Astrocyte (in vitro differentiated cells and primary cell): ENCODE measurements around the gene MMP14. TPM values are rescaled to one million over a fixed set of nuclear protein-coding genes. Genes with fewer than 3 reads are reported as not detected.

Experiments used
- DNase-seq: peaks from one replicate; pipeline ENCODE4 v3.0.0-alpha.2; 2010; ENCODE audit warnings: low read depth
- FAIRE-seq: peaks from 2 replicates; lab custom pipeline; 2011; peaks lifted over from hg19 to GRCh38; lab: Jason Lieb, UNC
- H2AFZ ChIP-seq: 2 replicates; pipeline ENCODE4 v1.6.0; 2012; ENCODE audit warnings: low read depth, low read length, inconsistent platforms
- H3K27ac ChIP-seq: 2 replicates; pipeline ENCODE4 v1.5.1; 2011; ENCODE audit warnings: low read depth, low read length, inconsistent platforms
- H3K27me3 ChIP-seq: 2 replicates; pipeline ENCODE4 v1.6.0; 2011; ENCODE audit warnings: low read length, inconsistent platforms; ENCODE audit not compliant: insufficient read depth
- H3K36me3 ChIP-seq: 2 replicates; pipeline ENCODE4 v1.5.1; 2011; ENCODE audit warnings: low read length, inconsistent platforms; ENCODE audit not compliant: insufficient read depth
- H3K4me1 ChIP-seq: 2 replicates; pipeline ENCODE4 v1.5.1; 2011; ENCODE audit warnings: low read length, inconsistent platforms; ENCODE audit not compliant: insufficient read depth
- H3K4me2 ChIP-seq: 2 replicates; pipeline ENCODE4 v1.6.0; 2012; ENCODE audit warnings: low read length, inconsistent platforms
- H3K4me3 ChIP-seq: 2 replicates; pipeline ENCODE4 v1.5.1; 2011; ENCODE audit warnings: low read depth, mild to moderate bottlenecking, low read length, inconsistent platforms; ENCODE audit not compliant: insufficient read depth
- H3K79me2 ChIP-seq: 2 replicates; pipeline ENCODE4 v1.6.0; 2012; ENCODE audit warnings: mild to moderate bottlenecking, low read length, inconsistent platforms; ENCODE audit not compliant: insufficient read depth
- H3K9ac ChIP-seq: 2 replicates; pipeline ENCODE4 v1.6.0; 2012; ENCODE audit warnings: mild to moderate bottlenecking, low read length, inconsistent platforms
- H3K9me3 ChIP-seq: 2 replicates; pipeline ENCODE4 v1.5.1; 2012; ENCODE audit warnings: low read depth, mild to moderate bottlenecking, low read length, inconsistent platforms; ENCODE audit not compliant: insufficient read depth
- H4K20me1 ChIP-seq: 2 replicates; pipeline ENCODE4 v1.6.0; 2012; ENCODE audit warnings: low read length, inconsistent platforms; ENCODE audit not compliant: insufficient read depth
- H3K27ac Mint-ChIP-seq: one replicate; pipeline ENCODE4 v1.8.0; 2021; ENCODE audit warnings: mild to moderate bottlenecking, mixed read lengths; ENCODE audit not compliant: unreplicated experiment
- H3K27me3 Mint-ChIP-seq: one replicate; pipeline ENCODE4 v1.8.0; 2021; ENCODE audit warnings: low read depth, mixed read lengths; ENCODE audit not compliant: unreplicated experiment
- H3K36me3 Mint-ChIP-seq: one replicate; pipeline ENCODE4 v1.8.0; 2021; ENCODE audit warnings: low read depth, mixed read lengths; ENCODE audit not compliant: unreplicated experiment
- H3K4me1 Mint-ChIP-seq: one replicate; pipeline ENCODE4 v1.8.0; 2021; ENCODE audit warnings: low read depth, mixed read lengths; ENCODE audit not compliant: unreplicated experiment
- H3K4me3 Mint-ChIP-seq: one replicate; pipeline ENCODE4 v1.8.0; 2021; ENCODE audit warnings: mild to moderate bottlenecking, moderate library complexity, mixed read lengths; ENCODE audit not compliant: unreplicated experiment
- H3K9me3 Mint-ChIP-seq: one replicate; pipeline ENCODE4 v1.8.0; 2021; ENCODE audit warnings: mild to moderate bottlenecking, mixed read lengths; ENCODE audit not compliant: unreplicated experiment
- EZH2 ChIP-seq: IDR thresholded peaks from 2 replicates; pipeline ENCODE4 v1.6.1; 2012; ENCODE audit warnings: mild to moderate bottlenecking, low read length, inconsistent platforms; ENCODE audit not compliant: insufficient read depth
- total RNA-seq: library from RNA; stranded (reverse); gene quantifications from 2 replicates; pipeline ENCODE4 v1.2.1, GENCODE V29; 2021
- TF ChIP-seq, protein P1 (sequence below): IDR thresholded peaks from 2 replicates; pipeline ENCODE4 v1.5.1; 2011; ENCODE audit warnings: low read depth, mild to moderate bottlenecking, inconsistent platforms, low read length, moderate library complexity; ENCODE audit not compliant: insufficient read depth

MMP14 gene
- total RNA-seq, 1 donor from 2014 or later, result 911 TPM

DNA sequence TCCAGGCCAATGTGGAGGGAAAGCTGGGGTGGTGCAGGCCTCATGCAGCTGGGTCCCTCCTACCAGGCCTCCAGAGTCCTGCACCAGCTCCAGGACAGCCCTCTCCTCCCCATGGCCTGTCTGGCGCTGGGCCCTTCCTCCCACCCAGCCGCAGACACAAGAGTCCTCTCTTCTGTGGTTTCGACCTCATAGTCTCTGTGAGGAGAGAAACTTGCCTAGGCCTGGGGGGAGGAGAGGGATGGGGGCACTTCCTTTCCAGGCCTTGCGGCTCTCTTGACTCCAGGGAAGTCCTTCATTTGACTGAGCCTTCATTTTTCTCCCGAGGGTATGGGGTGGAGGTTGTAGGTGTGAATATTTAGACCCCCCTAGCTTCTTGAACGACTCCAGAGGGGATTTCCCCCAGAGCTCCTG, 2.3 kb downstream of the MMP14 start:
- Mint-ChIP-seq H3K36me3 (peaks cover 32% of the 10 kb centered on the region), H3K4me1 (peaks cover 29% of the 10 kb centered on the region)
- H3K27ac ChIP-seq, result peak overlapping the region; percentile 92

DNA sequence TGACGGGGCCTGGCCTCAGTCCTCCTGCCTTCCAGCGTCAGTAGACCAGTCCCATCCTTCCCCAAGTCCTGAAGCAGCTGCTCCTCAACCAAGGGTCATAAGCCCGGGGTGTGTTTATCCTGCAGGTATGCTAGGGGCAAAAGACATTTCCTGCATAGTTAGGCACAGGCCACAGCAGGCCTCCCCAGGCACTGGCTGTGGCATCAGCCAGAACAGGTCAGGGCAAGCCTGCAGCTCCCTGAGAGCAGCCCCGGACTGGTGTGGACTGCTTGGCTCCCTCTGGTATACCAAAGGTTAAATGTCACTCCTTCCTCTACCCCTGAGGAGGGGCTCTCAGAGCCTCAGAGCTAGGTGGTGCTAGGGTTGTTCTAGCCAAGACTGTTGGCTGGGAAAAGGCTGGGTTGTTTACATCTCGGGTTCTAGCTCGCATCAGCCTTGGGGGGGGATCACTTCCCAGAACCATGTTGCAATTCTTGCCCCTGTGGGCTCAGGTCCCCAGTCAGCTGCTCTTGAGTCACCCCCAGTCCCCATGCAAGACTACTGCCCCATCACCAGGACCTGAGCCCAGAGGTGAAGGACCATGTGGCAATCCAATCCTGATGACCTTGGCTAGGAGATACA, 2.9 kb downstream of the MMP14 start:
- peaks cover 16% of the 10 kb centered on the region for H3K4me1 ChIP-seq
- H3K79me2 ChIP-seq, result peaks cover 83% of the 10 kb centered on the region
- H4K20me1 ChIP-seq, result peaks cover 52% of the 10 kb centered on the region
- H3K9ac ChIP-seq, result peak overlapping the region; percentile 99
- peak overlapping the region; percentile 92 for H3K27ac ChIP-seq
- H2AFZ ChIP-seq, result no peak overlapping the region
- peak overlapping the region; percentile 90 for H3K4me2 ChIP-seq
- peaks cover 30% of the 10 kb centered on the region for H3K36me3 Mint-ChIP-seq
- peaks cover 4% of the 10 kb centered on the region for H3K9me3 Mint-ChIP-seq
- peak overlapping the region; percentile 98 for H3K27ac Mint-ChIP-seq
- no peaks in the 10 kb centered on the region for H3K27me3 Mint-ChIP-seq
- no peak for FAIRE-seq
- peak overlapping the region; percentile 93 for H3K4me3 ChIP-seq
- peaks cover 44% of the 10 kb centered on the region for H3K36me3 ChIP-seq
- H3K4me3 Mint-ChIP-seq, result peak overlapping the region; percentile 100
- peaks cover 29% of the 10 kb centered on the region for H3K4me1 Mint-ChIP-seq
- TF ChIP-seq EZH2, result no peak
- TF ChIP-seq, protein P1, sequence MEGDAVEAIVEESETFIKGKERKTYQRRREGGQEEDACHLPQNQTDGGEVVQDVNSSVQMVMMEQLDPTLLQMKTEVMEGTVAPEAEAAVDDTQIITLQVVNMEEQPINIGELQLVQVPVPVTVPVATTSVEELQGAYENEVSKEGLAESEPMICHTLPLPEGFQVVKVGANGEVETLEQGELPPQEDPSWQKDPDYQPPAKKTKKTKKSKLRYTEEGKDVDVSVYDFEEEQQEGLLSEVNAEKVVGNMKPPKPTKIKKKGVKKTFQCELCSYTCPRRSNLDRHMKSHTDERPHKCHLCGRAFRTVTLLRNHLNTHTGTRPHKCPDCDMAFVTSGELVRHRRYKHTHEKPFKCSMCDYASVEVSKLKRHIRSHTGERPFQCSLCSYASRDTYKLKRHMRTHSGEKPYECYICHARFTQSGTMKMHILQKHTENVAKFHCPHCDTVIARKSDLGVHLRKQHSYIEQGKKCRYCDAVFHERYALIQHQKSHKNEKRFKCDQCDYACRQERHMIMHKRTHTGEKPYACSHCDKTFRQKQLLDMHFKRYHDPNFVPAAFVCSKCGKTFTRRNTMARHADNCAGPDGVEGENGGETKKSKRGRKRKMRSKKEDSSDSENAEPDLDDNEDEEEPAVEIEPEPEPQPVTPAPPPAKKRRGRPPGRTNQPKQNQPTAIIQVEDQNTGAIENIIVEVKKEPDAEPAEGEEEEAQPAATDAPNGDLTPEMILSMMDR, result no peak
- H3K27me3 ChIP-seq, result no peaks in the 10 kb centered on the region
- H3K9me3 ChIP-seq, result no peaks in the 10 kb centered on the region
- no peak for DNase-seq

More for the DNA sequence above, 2.3 kb downstream of the MMP14 start:
- Mint-ChIP-seq H3K27ac (peak overlapping the region; percentile 98), H3K9me3 (peaks cover 4% of the 10 kb centered on the region), H3K4me3 (peak overlapping the region; percentile 100), H3K27me3 (no peaks in the 10 kb centered on the region)
- Histone ChIP-seq H3K9me3 (no peaks in the 10 kb centered on the region), H3K4me2 (peak overlapping the region; percentile 90), H3K4me1 (peaks cover 16% of the 10 kb centered on the region), H3K36me3 (peaks cover 46% of the 10 kb centered on the region), H2AFZ (no peak overlapping the region), H3K9ac (peak overlapping the region; percentile 99), H3K79me2 (peaks cover 78% of the 10 kb centered on the region), H4K20me1 (peaks cover 47% of the 10 kb centered on the region), H3K4me3 (peak overlapping the region; percentile 93), H3K27me3 (no peaks in the 10 kb centered on the region)
- DNase-seq (peak; percentile 84), FAIRE-seq (no peak)
- TF ChIP-seq, protein P1, result no peak
- TF ChIP-seq EZH2, result no peak

DNA sequence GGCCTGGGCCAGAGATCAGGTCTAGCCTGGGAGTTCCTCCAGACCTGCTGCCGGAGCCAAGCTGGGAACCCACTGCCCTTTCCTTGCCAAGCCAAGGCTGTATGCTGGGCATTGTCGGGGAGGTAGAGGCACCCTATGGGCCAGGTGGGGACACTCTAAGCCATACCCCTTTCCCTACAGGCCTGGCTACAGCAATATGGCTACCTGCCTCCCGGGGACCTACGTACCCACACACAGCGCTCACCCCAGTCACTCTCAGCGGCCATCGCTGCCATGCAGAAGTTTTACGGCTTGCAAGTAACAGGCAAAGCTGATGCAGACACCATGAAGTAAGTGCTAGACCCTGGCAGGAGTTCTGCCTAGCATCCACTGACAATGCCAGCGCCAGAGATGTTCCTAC, 4.9 kb downstream of the MMP14 start:
- H3K79me2 ChIP-seq, result peaks cover 97% of the 10 kb centered on the region
- H4K20me1 ChIP-seq, result peaks cover 67% of the 10 kb centered on the region
- Mint-ChIP-seq H3K27ac (peak overlapping the region; percentile 47), H3K27me3 (no peaks in the 10 kb centered on the region), H3K4me3 (no peak overlapping the region), H3K36me3 (peaks cover 30% of the 10 kb centered on the region), H3K9me3 (peaks cover 4% of the 10 kb centered on the region), H3K4me1 (peaks cover 23% of the 10 kb centered on the region)
- H3K9me3 ChIP-seq, result no peaks in the 10 kb centered on the region
- peaks cover 53% of the 10 kb centered on the region for H3K36me3 ChIP-seq
- H3K4me3 ChIP-seq, result no peak overlapping the region
- DNase-seq (no peak), FAIRE-seq (no peak)
- H3K9ac ChIP-seq, result peak overlapping the region; percentile 41
- H2AFZ ChIP-seq, result no peak overlapping the region
- H3K27ac ChIP-seq, result no peak overlapping the region
- peak overlapping the region; percentile 13 for H3K4me2 ChIP-seq
- peaks cover 23% of the 10 kb centered on the region for H3K4me1 ChIP-seq
- TF ChIP-seq, protein P1, result no peak
- no peak for TF ChIP-seq EZH2
- no peaks in the 10 kb centered on the region for H3K27me3 ChIP-seq
